GM23338 (cell line): Measurements from ENCODE around the gene RCC2. TPM values are rescaled to one million over a fixed set of nuclear protein-coding genes. Genes with fewer than 3 reads are reported as not detected.
A peak's percentile ranks its signal among the peaks of the same experiment; 100 is the strongest.

ENCODE experiments used
- ATAC-seq: fragments of 200-7000 bp; cut with Tn5 transposase; 3 replicates; pipeline ENCODE4 v1.9.1; 2020
- DNase-seq: peaks from one replicate; pipeline ENCODE4 v3.0.0-alpha.2; 2015; ENCODE audit warnings: low spot score
- H2AFZ ChIP-seq: fragments of 200-600 bp; sonication (generic); 2 replicates; pipeline ENCODE4 v1.8.0; 2016; ENCODE audit warnings: antibody characterized with exemption, mild to moderate bottlenecking, moderate library complexity
- H3F3A ChIP-seq: fragments of 200-600 bp; sonication (generic); replicated peaks from 2 replicates; pipeline ENCODE4 v1.8.0; 2017; ENCODE audit warnings: antibody characterized with exemption, mixed run types, low read depth
- H3K27ac ChIP-seq: fragments of 200-600 bp; sonication (generic); 2 replicates; pipeline ENCODE4 v1.6.1; 2016; ENCODE audit warnings: low read depth
- H3K27me3 ChIP-seq: fragments of 200-600 bp; sonication (generic); 2 replicates; pipeline ENCODE4 v1.8.0; 2016; ENCODE audit warnings: mild to moderate bottlenecking, mixed run types, moderate library complexity; ENCODE audit not compliant: insufficient read depth
- H3K36me3 ChIP-seq: fragments of 200-600 bp; sonication (generic); 2 replicates; pipeline ENCODE4 v1.8.0; 2016; ENCODE audit warnings: mild to moderate bottlenecking; ENCODE audit not compliant: insufficient read depth
- H3K4me1 ChIP-seq: fragments of 200-600 bp; sonication (generic); 2 replicates; pipeline ENCODE4 v1.8.0; 2016; ENCODE audit warnings: mild to moderate bottlenecking, moderate library complexity; ENCODE audit not compliant: insufficient read depth
- H3K4me2 ChIP-seq: fragments of 200-600 bp; sonication (generic); 2 replicates; pipeline ENCODE4 v1.7.1; 2017; ENCODE audit warnings: mixed run types
- H3K4me3 ChIP-seq: fragments of 200-600 bp; sonication (generic); 2 replicates; pipeline ENCODE4 v1.6.1; 2016; ENCODE audit warnings: mixed run types
- H3K79me2 ChIP-seq: fragments of 200-600 bp; sonication (generic); replicated peaks from 2 replicates; pipeline ENCODE4 v1.8.0; 2017; ENCODE audit warnings: mild to moderate bottlenecking; ENCODE audit not compliant: insufficient read depth
- H3K9me2 ChIP-seq: fragments of 200-600 bp; sonication (generic); 2 replicates; pipeline ENCODE4 v1.8.0; 2017; ENCODE audit not compliant: insufficient read depth
- H4K20me1 ChIP-seq: fragments of 200-600 bp; sonication (generic); replicated peaks from 2 replicates; pipeline ENCODE4 v1.8.0; 2017; ENCODE audit warnings: mild to moderate bottlenecking; ENCODE audit not compliant: insufficient read depth
- H3K27ac Mint-ChIP-seq: 2 replicates; pipeline ENCODE4 v1.8.0; 2020; ENCODE audit warnings: inconsistent platforms, mild to moderate bottlenecking, moderate library complexity, mixed read lengths
- H3K27me3 Mint-ChIP-seq: 3 replicates; pipeline ENCODE4 v1.8.0; 2022; ENCODE audit warnings: low read depth, mild to moderate bottlenecking, moderate library complexity, mixed read lengths, inconsistent platforms; ENCODE audit not compliant: insufficient read depth, poor library complexity
- H3K36me3 Mint-ChIP-seq: 3 replicates; pipeline ENCODE4 v1.8.0; 2021; ENCODE audit warnings: low read depth, mild to moderate bottlenecking, inconsistent platforms, moderate library complexity, mixed read lengths
- H3K4me1 Mint-ChIP-seq: 3 replicates; pipeline ENCODE4 v1.8.0; 2020; ENCODE audit warnings: mild to moderate bottlenecking, inconsistent platforms, mixed read lengths
- H3K4me3 Mint-ChIP-seq: 3 replicates; pipeline ENCODE4 v1.8.0; 2021; ENCODE audit warnings: moderate library complexity, mild to moderate bottlenecking, inconsistent platforms, mixed read lengths
- H3K9me3 Mint-ChIP-seq: 3 replicates; pipeline ENCODE4 v1.8.0; 2020; ENCODE audit warnings: moderate library complexity, mild to moderate bottlenecking, inconsistent platforms, mixed read lengths
- CREB1 ChIP-seq: fragments of 250-450 bp; sonication (Bioruptor Pico); IDR thresholded peaks from 2 replicates; pipeline ENCODE4 v1.5.0; 2020; ENCODE audit warnings: low read depth, mild to moderate bottlenecking, moderate library complexity
- EZH2 ChIP-seq: fragments of 200-600 bp; sonication (generic); IDR thresholded peaks from one replicate; pipeline ENCODE4 v1.8.0; 2017; ENCODE audit warnings: antibody characterized with exemption, mild to moderate bottlenecking, low read depth; ENCODE audit not compliant: unreplicated experiment
- EZH2phosphoT487 ChIP-seq: fragments of 200-600 bp; sonication (generic); IDR thresholded peaks from one replicate; pipeline ENCODE4 v1.8.1; 2018; ENCODE audit warnings: antibody characterized with exemption; ENCODE audit not compliant: unreplicated experiment
- JUNB ChIP-seq: IDR thresholded peaks from one replicate; pipeline ENCODE4 v1.6.1; 2016; ENCODE audit warnings: antibody characterized with exemption; ENCODE audit not compliant: unreplicated experiment
- NANOG ChIP-seq: IDR thresholded peaks from 2 replicates; pipeline ENCODE4 v1.6.1; 2016; ENCODE audit warnings: antibody characterized with exemption, borderline replicate concordance
- ZNF114 ChIP-seq: fragments of 250-450 bp; sonication (Bioruptor Pico); IDR thresholded peaks from 2 replicates; pipeline ENCODE4 v1.5.0; 2020; ENCODE audit warnings: mild to moderate bottlenecking, moderate library complexity
- ZNF331 ChIP-seq: fragments of 250-450 bp; sonication (Bioruptor Pico); IDR thresholded peaks from 2 replicates; pipeline ENCODE4 v1.5.0; 2020; ENCODE audit warnings: low read depth, mild to moderate bottlenecking, moderate library complexity
- polyA plus RNA-seq: library from polyadenylated mRNA; unstranded; fragments of >200 nt; fragmentation: Nextera tagmentation; extraction: Ambion mirVana; gene quantifications from 2 replicates; pipeline ENCODE4 v1.2.1, GENCODE V29; 2016
- total RNA-seq: library from RNA; depleted of rRNA; stranded (reverse); fragments of >200 nt; shearing (Covaris generic); gene quantifications from 2 replicates; pipeline ENCODE4 v1.2.3, GENCODE V29; 2014
- TF ChIP-seq, protein P1 (sequence below), 2 experiments: fragments of 200-600 bp in 1 of 2; sonication (generic) in 1 of 2; conservative IDR thresholded peaks; 2 replicates each; pipeline versions ENCODE4 v1.5.1 to v1.6.1; 2016 to 2017; ENCODE audit warnings: antibody characterized with exemption in 2 of 2, low read depth in 2 of 2, mild to moderate bottlenecking in 2 of 2, moderate library complexity in 1 of 2
- TF ChIP-seq, protein P2 (sequence below): fragments of 250-450 bp; sonication (Bioruptor Pico); IDR thresholded peaks from 2 replicates; pipeline ENCODE4 v1.5.0; 2020; ENCODE audit warnings: mild to moderate bottlenecking, moderate library complexity
- TF ChIP-seq, protein P3 (sequence below): IDR thresholded peaks from one replicate; pipeline ENCODE4 v1.6.1; 2018; ENCODE audit warnings: antibody characterized with exemption; ENCODE audit not compliant: unreplicated experiment
- TF ChIP-seq, protein P4 (sequence below): IDR thresholded peaks from 2 replicates; pipeline ENCODE4 v1.6.1; 2016; ENCODE audit warnings: antibody characterized with exemption

The RCC2 gene
- total and polyA plus RNA-seq, 2 experiments from 2014 or later = 97.1 to 386 TPM

GRCh38 chr1:17404820-17405219, 34.7 kb downstream of the RCC2 start:
- Mint-ChIP-seq H3K4me1 (peaks cover 63% of the 10 kb centered on the region), H3K36me3 (peaks cover 47% of the 10 kb centered on the region), H3K4me3 (no peak overlapping the region), H3K27me3 (peaks cover 48% of the 10 kb centered on the region), H3K27ac (peak overlapping the region; percentile 75), H3K9me3 (peaks cover 3% of the 10 kb centered on the region; the same call in 2 of the 3 replicates)
- Histone ChIP-seq H3K4me1 (peaks cover 3% of the 10 kb centered on the region; the same call in 1 of the 2 replicates), H3F3A (peaks cover 62% of the 10 kb centered on the region), H3K36me3 (peaks cover 22% of the 10 kb centered on the region), H3K4me3 (no peak overlapping the region), H3K79me2 (no peaks in the 10 kb centered on the region), H4K20me1 (peaks cover 4% of the 10 kb centered on the region), H3K9me2 (no peaks in the 10 kb centered on the region), H2AFZ (no peak overlapping the region), H3K27ac (peak overlapping the region; percentile 80), H3K4me2 (no peak overlapping the region), H3K27me3 (no peaks in the 10 kb centered on the region)
- peak; percentile 14 for ATAC-seq
- TF ChIP-seq, protein P1, sequence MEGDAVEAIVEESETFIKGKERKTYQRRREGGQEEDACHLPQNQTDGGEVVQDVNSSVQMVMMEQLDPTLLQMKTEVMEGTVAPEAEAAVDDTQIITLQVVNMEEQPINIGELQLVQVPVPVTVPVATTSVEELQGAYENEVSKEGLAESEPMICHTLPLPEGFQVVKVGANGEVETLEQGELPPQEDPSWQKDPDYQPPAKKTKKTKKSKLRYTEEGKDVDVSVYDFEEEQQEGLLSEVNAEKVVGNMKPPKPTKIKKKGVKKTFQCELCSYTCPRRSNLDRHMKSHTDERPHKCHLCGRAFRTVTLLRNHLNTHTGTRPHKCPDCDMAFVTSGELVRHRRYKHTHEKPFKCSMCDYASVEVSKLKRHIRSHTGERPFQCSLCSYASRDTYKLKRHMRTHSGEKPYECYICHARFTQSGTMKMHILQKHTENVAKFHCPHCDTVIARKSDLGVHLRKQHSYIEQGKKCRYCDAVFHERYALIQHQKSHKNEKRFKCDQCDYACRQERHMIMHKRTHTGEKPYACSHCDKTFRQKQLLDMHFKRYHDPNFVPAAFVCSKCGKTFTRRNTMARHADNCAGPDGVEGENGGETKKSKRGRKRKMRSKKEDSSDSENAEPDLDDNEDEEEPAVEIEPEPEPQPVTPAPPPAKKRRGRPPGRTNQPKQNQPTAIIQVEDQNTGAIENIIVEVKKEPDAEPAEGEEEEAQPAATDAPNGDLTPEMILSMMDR (conservative IDR thresholded peaks at IDR 0.05; ENCODE audit: low read depth in 2 of 2) = no peak
- no peak for TF ChIP-seq EZH2
- no peak for TF ChIP-seq EZH2phosphoT487
- TF ChIP-seq ZNF331 (CRISPR knock-in tag) = no peak
- TF ChIP-seq, protein P2, sequence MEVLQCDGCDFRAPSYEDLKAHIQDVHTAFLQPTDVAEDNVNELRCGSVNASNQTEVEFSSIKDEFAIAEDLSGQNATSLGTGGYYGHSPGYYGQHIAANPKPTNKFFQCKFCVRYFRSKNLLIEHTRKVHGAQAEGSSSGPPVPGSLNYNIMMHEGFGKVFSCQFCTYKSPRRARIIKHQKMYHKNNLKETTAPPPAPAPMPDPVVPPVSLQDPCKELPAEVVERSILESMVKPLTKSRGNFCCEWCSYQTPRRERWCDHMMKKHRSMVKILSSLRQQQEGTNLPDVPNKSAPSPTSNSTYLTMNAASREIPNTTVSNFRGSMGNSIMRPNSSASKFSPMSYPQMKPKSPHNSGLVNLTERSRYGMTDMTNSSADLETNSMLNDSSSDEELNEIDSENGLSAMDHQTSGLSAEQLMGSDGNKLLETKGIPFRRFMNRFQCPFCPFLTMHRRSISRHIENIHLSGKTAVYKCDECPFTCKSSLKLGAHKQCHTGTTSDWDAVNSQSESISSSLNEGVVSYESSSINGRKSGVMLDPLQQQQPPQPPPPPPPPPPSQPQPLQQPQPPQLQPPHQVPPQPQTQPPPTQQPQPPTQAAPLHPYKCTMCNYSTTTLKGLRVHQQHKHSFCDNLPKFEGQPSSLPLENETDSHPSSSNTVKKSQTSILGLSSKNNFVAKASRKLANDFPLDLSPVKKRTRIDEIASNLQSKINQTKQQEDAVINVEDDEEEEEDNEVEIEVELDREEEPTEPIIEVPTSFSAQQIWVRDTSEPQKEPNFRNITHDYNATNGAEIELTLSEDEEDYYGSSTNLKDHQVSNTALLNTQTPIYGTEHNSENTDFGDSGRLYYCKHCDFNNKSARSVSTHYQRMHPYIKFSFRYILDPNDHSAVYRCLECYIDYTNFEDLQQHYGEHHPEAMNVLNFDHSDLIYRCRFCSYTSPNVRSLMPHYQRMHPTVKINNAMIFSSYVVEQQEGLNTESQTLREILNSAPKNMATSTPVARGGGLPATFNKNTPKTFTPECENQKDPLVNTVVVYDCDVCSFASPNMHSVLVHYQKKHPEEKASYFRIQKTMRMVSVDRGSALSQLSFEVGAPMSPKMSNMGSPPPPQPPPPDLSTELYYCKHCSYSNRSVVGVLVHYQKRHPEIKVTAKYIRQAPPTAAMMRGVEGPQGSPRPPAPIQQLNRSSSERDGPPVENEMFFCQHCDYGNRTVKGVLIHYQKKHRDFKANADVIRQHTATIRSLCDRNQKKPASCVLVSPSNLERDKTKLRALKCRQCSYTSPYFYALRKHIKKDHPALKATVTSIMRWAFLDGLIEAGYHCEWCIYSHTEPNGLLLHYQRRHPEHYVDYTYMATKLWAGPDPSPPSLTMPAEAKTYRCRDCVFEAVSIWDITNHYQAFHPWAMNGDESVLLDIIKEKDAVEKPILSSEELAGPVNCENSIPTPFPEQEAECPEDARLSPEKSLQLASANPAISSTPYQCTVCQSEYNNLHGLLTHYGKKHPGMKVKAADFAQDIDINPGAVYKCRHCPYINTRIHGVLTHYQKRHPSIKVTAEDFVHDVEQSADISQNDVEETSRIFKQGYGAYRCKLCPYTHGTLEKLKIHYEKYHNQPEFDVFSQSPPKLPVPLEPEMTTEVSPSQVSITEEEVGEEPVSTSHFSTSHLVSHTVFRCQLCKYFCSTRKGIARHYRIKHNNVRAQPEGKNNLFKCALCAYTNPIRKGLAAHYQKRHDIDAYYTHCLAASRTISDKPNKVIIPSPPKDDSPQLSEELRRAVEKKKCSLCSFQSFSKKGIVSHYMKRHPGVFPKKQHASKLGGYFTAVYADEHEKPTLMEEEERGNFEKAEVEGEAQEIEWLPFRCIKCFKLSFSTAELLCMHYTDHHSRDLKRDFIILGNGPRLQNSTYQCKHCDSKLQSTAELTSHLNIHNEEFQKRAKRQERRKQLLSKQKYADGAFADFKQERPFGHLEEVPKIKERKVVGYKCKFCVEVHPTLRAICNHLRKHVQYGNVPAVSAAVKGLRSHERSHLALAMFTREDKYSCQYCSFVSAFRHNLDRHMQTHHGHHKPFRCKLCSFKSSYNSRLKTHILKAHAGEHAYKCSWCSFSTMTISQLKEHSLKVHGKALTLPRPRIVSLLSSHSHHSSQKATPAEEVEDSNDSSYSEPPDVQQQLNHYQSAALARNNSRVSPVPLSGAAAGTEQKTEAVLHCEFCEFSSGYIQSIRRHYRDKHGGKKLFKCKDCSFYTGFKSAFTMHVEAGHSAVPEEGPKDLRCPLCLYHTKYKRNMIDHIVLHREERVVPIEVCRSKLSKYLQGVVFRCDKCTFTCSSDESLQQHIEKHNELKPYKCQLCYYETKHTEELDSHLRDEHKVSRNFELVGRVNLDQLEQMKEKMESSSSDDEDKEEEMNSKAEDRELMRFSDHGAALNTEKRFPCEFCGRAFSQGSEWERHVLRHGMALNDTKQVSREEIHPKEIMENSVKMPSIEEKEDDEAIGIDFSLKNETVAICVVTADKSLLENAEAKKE = no peak
- TF ChIP-seq, protein P3, sequence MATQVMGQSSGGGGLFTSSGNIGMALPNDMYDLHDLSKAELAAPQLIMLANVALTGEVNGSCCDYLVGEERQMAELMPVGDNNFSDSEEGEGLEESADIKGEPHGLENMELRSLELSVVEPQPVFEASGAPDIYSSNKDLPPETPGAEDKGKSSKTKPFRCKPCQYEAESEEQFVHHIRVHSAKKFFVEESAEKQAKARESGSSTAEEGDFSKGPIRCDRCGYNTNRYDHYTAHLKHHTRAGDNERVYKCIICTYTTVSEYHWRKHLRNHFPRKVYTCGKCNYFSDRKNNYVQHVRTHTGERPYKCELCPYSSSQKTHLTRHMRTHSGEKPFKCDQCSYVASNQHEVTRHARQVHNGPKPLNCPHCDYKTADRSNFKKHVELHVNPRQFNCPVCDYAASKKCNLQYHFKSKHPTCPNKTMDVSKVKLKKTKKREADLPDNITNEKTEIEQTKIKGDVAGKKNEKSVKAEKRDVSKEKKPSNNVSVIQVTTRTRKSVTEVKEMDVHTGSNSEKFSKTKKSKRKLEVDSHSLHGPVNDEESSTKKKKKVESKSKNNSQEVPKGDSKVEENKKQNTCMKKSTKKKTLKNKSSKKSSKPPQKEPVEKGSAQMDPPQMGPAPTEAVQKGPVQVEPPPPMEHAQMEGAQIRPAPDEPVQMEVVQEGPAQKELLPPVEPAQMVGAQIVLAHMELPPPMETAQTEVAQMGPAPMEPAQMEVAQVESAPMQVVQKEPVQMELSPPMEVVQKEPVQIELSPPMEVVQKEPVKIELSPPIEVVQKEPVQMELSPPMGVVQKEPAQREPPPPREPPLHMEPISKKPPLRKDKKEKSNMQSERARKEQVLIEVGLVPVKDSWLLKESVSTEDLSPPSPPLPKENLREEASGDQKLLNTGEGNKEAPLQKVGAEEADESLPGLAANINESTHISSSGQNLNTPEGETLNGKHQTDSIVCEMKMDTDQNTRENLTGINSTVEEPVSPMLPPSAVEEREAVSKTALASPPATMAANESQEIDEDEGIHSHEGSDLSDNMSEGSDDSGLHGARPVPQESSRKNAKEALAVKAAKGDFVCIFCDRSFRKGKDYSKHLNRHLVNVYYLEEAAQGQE = no peak
- TF ChIP-seq CREB1 (CRISPR knock-in tag) = no peak
- TF ChIP-seq JUNB = no peak
- no peak for TF ChIP-seq NANOG
- TF ChIP-seq, protein P4, sequence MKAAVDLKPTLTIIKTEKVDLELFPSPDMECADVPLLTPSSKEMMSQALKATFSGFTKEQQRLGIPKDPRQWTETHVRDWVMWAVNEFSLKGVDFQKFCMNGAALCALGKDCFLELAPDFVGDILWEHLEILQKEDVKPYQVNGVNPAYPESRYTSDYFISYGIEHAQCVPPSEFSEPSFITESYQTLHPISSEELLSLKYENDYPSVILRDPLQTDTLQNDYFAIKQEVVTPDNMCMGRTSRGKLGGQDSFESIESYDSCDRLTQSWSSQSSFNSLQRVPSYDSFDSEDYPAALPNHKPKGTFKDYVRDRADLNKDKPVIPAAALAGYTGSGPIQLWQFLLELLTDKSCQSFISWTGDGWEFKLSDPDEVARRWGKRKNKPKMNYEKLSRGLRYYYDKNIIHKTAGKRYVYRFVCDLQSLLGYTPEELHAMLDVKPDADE = no peak
- TF ChIP-seq ZNF114 (CRISPR knock-in tag) = no peak
- DNase-seq = no peak
